Breast epithelium (tissue), 3 donors: Measurements from ENCODE around the gene PLCH1.

ENCODE experiments used
- POLR2A ChIP-seq: fragments of 450-650 bp; IDR thresholded peaks from one replicate; pipeline ENCODE4 v1.6.1; 2016; ENCODE audit warnings: antibody characterized with exemption, mild to moderate bottlenecking, moderate library complexity
- TF ChIP-seq, protein P1 (sequence below), 3 donors: fragments of 450-650 bp; IDR thresholded peaks; one replicate each; pipeline ENCODE4 v1.5.1; 2016 to 2017; ENCODE audit warnings: antibody characterized with exemption in 3 of 3, mild to moderate bottlenecking in 3 of 3, moderate library complexity in 3 of 3

DNA sequence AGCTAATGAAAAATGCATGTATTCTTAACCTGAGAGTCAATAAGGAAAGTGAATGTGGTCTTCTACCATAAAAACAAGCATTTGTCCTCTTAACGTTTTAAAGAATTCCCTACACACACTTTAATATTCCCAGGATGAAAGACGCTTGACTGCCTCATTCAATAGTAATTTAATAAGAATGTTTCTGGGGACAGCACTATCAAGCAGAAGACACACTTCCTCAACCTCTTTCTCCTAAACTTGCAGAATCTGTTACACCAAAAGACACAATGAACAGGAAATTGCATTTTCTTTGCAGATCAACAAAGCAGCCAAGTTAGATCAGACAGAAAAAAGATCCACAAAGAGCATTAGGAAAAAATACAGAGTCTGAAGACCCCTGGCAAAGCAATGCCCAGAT, 97.7 kb downstream of the PLCH1 start:
- TF ChIP-seq POLR2A: no peak
- TF ChIP-seq, protein P1, sequence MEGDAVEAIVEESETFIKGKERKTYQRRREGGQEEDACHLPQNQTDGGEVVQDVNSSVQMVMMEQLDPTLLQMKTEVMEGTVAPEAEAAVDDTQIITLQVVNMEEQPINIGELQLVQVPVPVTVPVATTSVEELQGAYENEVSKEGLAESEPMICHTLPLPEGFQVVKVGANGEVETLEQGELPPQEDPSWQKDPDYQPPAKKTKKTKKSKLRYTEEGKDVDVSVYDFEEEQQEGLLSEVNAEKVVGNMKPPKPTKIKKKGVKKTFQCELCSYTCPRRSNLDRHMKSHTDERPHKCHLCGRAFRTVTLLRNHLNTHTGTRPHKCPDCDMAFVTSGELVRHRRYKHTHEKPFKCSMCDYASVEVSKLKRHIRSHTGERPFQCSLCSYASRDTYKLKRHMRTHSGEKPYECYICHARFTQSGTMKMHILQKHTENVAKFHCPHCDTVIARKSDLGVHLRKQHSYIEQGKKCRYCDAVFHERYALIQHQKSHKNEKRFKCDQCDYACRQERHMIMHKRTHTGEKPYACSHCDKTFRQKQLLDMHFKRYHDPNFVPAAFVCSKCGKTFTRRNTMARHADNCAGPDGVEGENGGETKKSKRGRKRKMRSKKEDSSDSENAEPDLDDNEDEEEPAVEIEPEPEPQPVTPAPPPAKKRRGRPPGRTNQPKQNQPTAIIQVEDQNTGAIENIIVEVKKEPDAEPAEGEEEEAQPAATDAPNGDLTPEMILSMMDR (IDR thresholded peaks at IDR 0.05): no peak
